Endothelial cell of umbilical vein (primary cell): ENCODE data around the gene ZNF354C. TPM values are rescaled to one million over a fixed set of nuclear protein-coding genes. Genes with fewer than 3 reads are reported as not detected.

Experiments
- BruUV-seq: library from RNA; stranded (reverse); fragments of 400-500 nt; replicated peaks from 2 replicates; lab custom pipeline; 2021; lab: Mats Ljungman, UMichigan
- CTCF ChIA-PET: fragments of 300-600, 350-600 bp; sonication (Branson Sonifier 250); formaldehyde crosslinking; loops from one replicate; lab custom pipeline; 2021; ENCODE audit warnings: antibody characterized with exemption, inconsistent platforms; lab: Charles Lee
- POLR2A ChIA-PET: fragments of 300-600, 350-600 bp; sonication (Branson Sonifier 250); formaldehyde crosslinking; loops from one replicate; lab custom pipeline; 2021; ENCODE audit warnings: antibody characterized with exemption, inconsistent platforms; lab: Charles Lee
- DNase-seq: peaks from one replicate; pipeline ENCODE4 v3.0.0-alpha.2; 2011; ENCODE audit warnings: low read depth, low spot score
- FAIRE-seq: peaks from 2 replicates; lab custom pipeline; 2011; peaks lifted over from hg19 to GRCh38; lab: Jason Lieb, UNC
- H2AFZ ChIP-seq: 2 replicates; pipeline ENCODE4 v1.6.0; 2012; ENCODE audit warnings: low read depth, low read length, control low read depth, inconsistent platforms
- H3K27ac ChIP-seq: 2 replicates; pipeline ENCODE4 v1.5.1; 2011; ENCODE audit warnings: low read depth, mild to moderate bottlenecking, control low read depth, low read length, moderate library complexity; ENCODE audit not compliant: insufficient read depth
- H3K27me3 ChIP-seq, 2 experiments: 2 replicates each; pipeline versions ENCODE4 v1.6.0 to v1.6.1; 2011; ENCODE audit warnings: low read length in 2 of 2, mixed read lengths in 1 of 2; ENCODE audit not compliant: control insufficient read depth in 2 of 2, insufficient read depth in 2 of 2
- H3K36me3 ChIP-seq, 2 experiments: 2 replicates in 1 of 2; 3 replicates in 1 of 2; pipeline ENCODE4 v1.5.1; 2011; ENCODE audit warnings: low read length in 2 of 2, mild to moderate bottlenecking in 1 of 2, moderate library complexity in 1 of 2; ENCODE audit not compliant: control insufficient read depth in 2 of 2, insufficient read depth in 2 of 2; ENCODE audit errors: extremely low read depth in 1 of 2
- H3K4me1 ChIP-seq: 3 replicates; pipeline ENCODE4 v1.5.1; 2011; ENCODE audit warnings: mild to moderate bottlenecking, low read length; ENCODE audit not compliant: control insufficient read depth, insufficient read depth; ENCODE audit errors: extremely low read depth
- H3K4me2 ChIP-seq: 2 replicates; pipeline ENCODE4 v1.6.1; 2011; ENCODE audit warnings: low read length, control low read depth, mixed read lengths; ENCODE audit not compliant: insufficient read depth
- H3K4me3 ChIP-seq, 3 experiments: fragments of 200-600 bp in 1 of 3; sonication (generic), shearing (Covaris generic) in 1 of 3; replicated peaks in 1 of 3; 2 replicates each; pipeline ENCODE4 v1.5.1; 2011 to 2016; ENCODE audit warnings: control low read depth in 3 of 3, low read length in 3 of 3, mild to moderate bottlenecking in 2 of 3, inconsistent platforms in 1 of 3, low read depth in 1 of 3, moderate library complexity in 1 of 3; ENCODE audit not compliant: insufficient read depth in 1 of 3
- H3K79me2 ChIP-seq: 2 replicates; pipeline ENCODE4 v1.6.0; 2012; ENCODE audit warnings: low read length, inconsistent platforms; ENCODE audit not compliant: control insufficient read depth, insufficient read depth
- H3K9ac ChIP-seq: replicated peaks from 2 replicates; pipeline ENCODE3; 2011; ENCODE audit warnings: low read length, control low read depth; ENCODE audit not compliant: insufficient read depth; ENCODE audit errors: extremely low read depth
- H3K9me1 ChIP-seq: replicated peaks from 3 replicates; pipeline ENCODE4 v1.6.0; 2011; ENCODE audit warnings: mild to moderate bottlenecking, low read length; ENCODE audit not compliant: control insufficient read depth, insufficient read depth; ENCODE audit errors: extremely low read depth
- H3K9me3 ChIP-seq: replicated peaks from 2 replicates; pipeline ENCODE4 v1.5.1; 2012; ENCODE audit warnings: low read length, inconsistent platforms; ENCODE audit not compliant: control insufficient read depth, insufficient read depth
- H4K20me1 ChIP-seq: replicated peaks from 2 replicates; pipeline ENCODE3; 2011; ENCODE audit warnings: mild to moderate bottlenecking, low read length; ENCODE audit not compliant: control insufficient read depth, insufficient read depth; ENCODE audit errors: extremely low read depth
- CTCF ChIP-seq, 2 donors: IDR thresholded peaks; 1 replicate in 1 of 2; 2 replicates in 1 of 2; pipeline ENCODE4 v1.5.1; 2011; ENCODE audit warnings: low read length in 2 of 2, mild to moderate bottlenecking in 2 of 2, moderate library complexity in 2 of 2, control low read depth in 1 of 2, inconsistent platforms in 1 of 2, low read depth in 1 of 2; ENCODE audit not compliant: insufficient read depth in 1 of 2; ENCODE audit errors: extremely low read depth in 1 of 2
- EZH2 ChIP-seq: IDR thresholded peaks from 2 replicates; pipeline ENCODE4 v1.6.1; 2012; ENCODE audit warnings: borderline replicate concordance, low read depth, mild to moderate bottlenecking, moderate library complexity, low read length, inconsistent platforms; ENCODE audit not compliant: severe bottlenecking
- FOS ChIP-seq: IDR thresholded peaks from 2 replicates; pipeline ENCODE4 v1.6.1; 2011; ENCODE audit warnings: mild to moderate bottlenecking, low read length, moderate library complexity, borderline replicate concordance; ENCODE audit not compliant: insufficient read depth
- GATA2 ChIP-seq: IDR thresholded peaks from 2 replicates; pipeline ENCODE4 v1.7.0; 2011; ENCODE audit warnings: low read depth, mild to moderate bottlenecking, moderate library complexity, mixed read lengths, low read length; ENCODE audit not compliant: insufficient read length, insufficient read depth
- JUN ChIP-seq: IDR thresholded peaks from 2 replicates; pipeline ENCODE4 v1.6.1; 2011; ENCODE audit warnings: borderline replicate concordance, low read depth; ENCODE audit not compliant: insufficient read length, insufficient read depth
- MAX ChIP-seq: IDR thresholded peaks from 2 replicates; pipeline ENCODE4 v1.6.1; 2011; ENCODE audit not compliant: insufficient read depth, insufficient read length
- MYC ChIP-seq: IDR thresholded peaks from one replicate; pipeline ENCODE4 v1.6.1; 2011; ENCODE audit warnings: mild to moderate bottlenecking, low read depth, low read length
- POLR2A ChIP-seq: IDR thresholded peaks from 2 replicates; pipeline ENCODE4 v1.6.1; 2012; ENCODE audit warnings: low read depth, mild to moderate bottlenecking, control low read depth, low read length
- POLR2AphosphoS5 ChIP-seq: IDR thresholded peaks from 2 replicates; pipeline ENCODE4 v1.6.1; 2012; ENCODE audit warnings: low read depth, mild to moderate bottlenecking, control low read depth, low read length, moderate library complexity; ENCODE audit not compliant: insufficient read depth
- dilution Hi-C: fragments of 300-500 bp; cut with MboI; formaldehyde crosslinking; loops from one replicate; pipeline ENCODE4 v1.15.0; 2019; ENCODE audit warnings: low sequenced_read_pairs; ENCODE audit not compliant: extremely low pct_ligation_motif_present
- intact Hi-C: fragments of 100-400 bp; cut with micrococcal nuclease; formaldehyde crosslinking; loops from one replicate; pipeline ENCODE4 v1.10.0; 2022
- polyA plus RNA-seq, 4 experiments: library from polyadenylated mRNA; depleted of rRNA in 3 of 4; stranded (reverse) in 3 of 4; unstranded in 1 of 4; fragments of >200 nt; gene quantifications; 2 replicates each; pipeline versions ENCODE4 v1.2.1 to v1.2.3, GENCODE V29; 2011 to 2012; ENCODE audit warnings: missing spikeins in 1 of 4
- total RNA-seq: library from RNA; stranded (reverse); gene quantifications from 2 replicates; pipeline ENCODE4 v1.2.3, GENCODE V29; 2021

The ZNF354C gene
- total and polyA plus RNA-seq, 2 donors (not counting 3 experiments of a cell fraction or from before 2014, with no cell fraction given), result 1.5 to 4.7 TPM

GRCh38 chr5:179127136-179128040 lies 67.2 kb downstream of the ZNF354C start:
- H3K4me3 ChIP-seq, result no peak overlapping the region
- ChIA-PET CTCF (no interaction called here), POLR2A (no interaction called here)
- peaks cover 2% of the 10 kb centered on the region for H3K9me3 ChIP-seq
- no peak overlapping the region for H3K4me2 ChIP-seq
- no peak for TF ChIP-seq GATA2
- TF ChIP-seq EZH2, result no peak
- TF ChIP-seq POLR2AphosphoS5, result no peak
- TF ChIP-seq FOS, result no peak
- TF ChIP-seq MYC, result no peak
- TF ChIP-seq JUN, result no peak
- no peak for TF ChIP-seq CTCF (IDR thresholded peaks at IDR 0.05; ENCODE audit: extremely low read depth in 1 of 2, insufficient read depth in 1 of 2, low read depth in 1 of 2, low read length in 2 of 2)
- TF ChIP-seq MAX, result no peak
- no peak for TF ChIP-seq POLR2A
- no peaks in the 10 kb centered on the region for H3K79me2 ChIP-seq
- H3K36me3 ChIP-seq, result no peaks in the 10 kb centered on the region
- H3K9me1 ChIP-seq, result no peaks in the 10 kb centered on the region
- intact Hi-C loops (no loop called here), dilution Hi-C loops (no loop called here)
- no peak overlapping the region for H3K9ac ChIP-seq
- H3K27me3 ChIP-seq, result no peaks in the 10 kb centered on the region
- FAIRE-seq, result no peak
- H3K27ac ChIP-seq, result no peak overlapping the region
- no peak for DNase-seq
- BruUV-seq, result no TSS peak
- H2AFZ ChIP-seq, result no peak overlapping the region
- no peaks in the 10 kb centered on the region for H4K20me1 ChIP-seq
- H3K4me1 ChIP-seq, result no peaks in the 10 kb centered on the region
